BJ (cell line): ENCODE data around the gene PLPP2. TPM values are rescaled to one million over a fixed set of nuclear protein-coding genes. Genes with fewer than 3 reads are reported as not detected.

Experiments used
- CTCF ChIA-PET: fragments of 350-600 bp; formaldehyde crosslinking; extraction: SDS; loops from one replicate; lab custom pipeline; 2021; ENCODE audit warnings: antibody characterized with exemption, inconsistent platforms; lab: Yijun Ruan, JAX
- POLR2A ChIA-PET: fragments of 300-600 bp; sonication (Branson Sonifier 250); formaldehyde crosslinking; extraction: SDS; loops from one replicate; lab custom pipeline; 2021; ENCODE audit warnings: antibody characterized with exemption; lab: Charles Lee
- DNase-seq: peaks from one replicate; pipeline ENCODE4 v3.0.0-alpha.2; 2011; ENCODE audit warnings: low read depth
- H3K27me3 ChIP-seq: 2 replicates; pipeline ENCODE4 v1.6.0; 2011; ENCODE audit warnings: low read length; ENCODE audit not compliant: control insufficient read depth, insufficient read depth
- H3K36me3 ChIP-seq: 2 replicates; pipeline ENCODE4 v1.5.1; 2011; ENCODE audit warnings: low read length; ENCODE audit not compliant: control insufficient read depth, insufficient read depth
- H3K4me3 ChIP-seq: 2 replicates; pipeline ENCODE4 v1.5.1; 2011; ENCODE audit warnings: low read depth, mild to moderate bottlenecking, control low read depth, low read length
- CTCF ChIP-seq: IDR thresholded peaks from 2 replicates; pipeline ENCODE4 v1.5.1; 2011; ENCODE audit warnings: low read depth, mild to moderate bottlenecking, control low read depth, inconsistent platforms, low read length, moderate library complexity; ENCODE audit not compliant: insufficient read depth
- polyA plus RNA-seq: library from polyadenylated mRNA; depleted of rRNA; stranded (reverse); fragments of >200 nt; gene quantifications from 2 replicates; pipeline ENCODE4 v1.2.3, GENCODE V29; 2011

The PLPP2 gene
- polyA plus RNA-seq, 1 experiment = 6.7 TPM

GRCh38 chr19:307111-307531 lies 15.9 kb upstream of the PLPP2 start:
- POLR2A ChIA-PET = no interaction called here
- no peak for TF ChIP-seq CTCF
- Histone ChIP-seq H3K36me3 (peaks cover 34% of the 10 kb centered on the region), H3K4me3 (no peak overlapping the region), H3K27me3 (no peaks in the 10 kb centered on the region)
- CTCF ChIA-PET = no interaction called here
- no peak for DNase-seq

GRCh38 chr19:306151-306900 lies 15.1 kb upstream of the PLPP2 start:
- H3K27me3 ChIP-seq = no peaks in the 10 kb centered on the region
- ChIA-PET CTCF (interaction anchor here (1.0 kb wide), 1 partner anchor 39 kb away, joined by 3 read pairs; no protein-coding TSS in a partner anchor), POLR2A (no interaction called here)
- peaks cover 29% of the 10 kb centered on the region for H3K36me3 ChIP-seq
- no peak for TF ChIP-seq CTCF
- DNase-seq = no peak
- no peak overlapping the region for H3K4me3 ChIP-seq

GRCh38 chr19:305240-306150 lies 14.3 kb upstream of the PLPP2 start:
- Histone ChIP-seq H3K27me3 (no peaks in the 10 kb centered on the region), H3K4me3 (no peak overlapping the region), H3K36me3 (peaks cover 23% of the 10 kb centered on the region)
- no peak for TF ChIP-seq CTCF
- DNase-seq = no peak
- POLR2A ChIA-PET = no interaction called here
- CTCF ChIA-PET = interaction anchor here (1.0 kb wide), 1 partner anchor 39 kb away, joined by 3 read pairs; no protein-coding TSS in a partner anchor

- ChIA-PET CTCF (interaction anchor here (1.4 to 1.8 kb wide), 5 partner anchors 10 to 183 kb away, joined by 4 to 13 read pairs (median 7); no protein-coding TSS in a partner anchor), POLR2A (no interaction called here)
- DNase-seq = no peak
- peaks cover 15% of the 10 kb centered on the region for H3K27me3 ChIP-seq
- TF ChIP-seq CTCF = no peak
- H3K4me3 ChIP-seq = no peak overlapping the region
- H3K36me3 ChIP-seq = no peaks in the 10 kb centered on the region
Measured at GRCh38 chr19:296476-297225, 5.4 kb upstream of the PLPP2 start.
